WERI-Rb-1 (cell line): ENCODE data around the gene PDE4C.

ENCODE experiments used
- DNase-seq: peaks from one replicate; pipeline ENCODE4 v3.0.0-alpha.2; 2020
- H3K27ac ChIP-seq: fragments of 250-450 bp; sonication (Bioruptor Pico); 2 replicates; pipeline ENCODE4 v1.5.1; 2020; ENCODE audit warnings: mild to moderate bottlenecking, moderate library complexity
- H3K27me3 ChIP-seq: fragments of 250-450 bp; sonication (Bioruptor Pico); 2 replicates; pipeline ENCODE4 v1.5.1; 2021; ENCODE audit warnings: mild to moderate bottlenecking, low read depth, moderate library complexity; ENCODE audit not compliant: insufficient read depth, severe bottlenecking
- H3K36me3 ChIP-seq: fragments of 250-450 bp; sonication (Bioruptor Pico); 2 replicates; pipeline ENCODE4 v1.5.1; 2020; ENCODE audit warnings: mild to moderate bottlenecking, moderate library complexity
- H3K4me3 ChIP-seq: 2 replicates; pipeline ENCODE4 v1.5.1; 2011; ENCODE audit warnings: low read depth, mild to moderate bottlenecking, control low read depth, low read length
- H3K9me3 ChIP-seq: fragments of 250-450 bp; sonication (Bioruptor Pico); 2 replicates; pipeline ENCODE4 v1.5.1; 2021; ENCODE audit warnings: mild to moderate bottlenecking, moderate library complexity; ENCODE audit not compliant: severe bottlenecking
- TF ChIP-seq, protein P1 (sequence below): IDR thresholded peaks from 2 replicates; pipeline ENCODE4 v1.5.1; 2011; ENCODE audit warnings: low read depth, mild to moderate bottlenecking, control low read depth, inconsistent platforms, low read length

Gene PDE4C

DNA sequence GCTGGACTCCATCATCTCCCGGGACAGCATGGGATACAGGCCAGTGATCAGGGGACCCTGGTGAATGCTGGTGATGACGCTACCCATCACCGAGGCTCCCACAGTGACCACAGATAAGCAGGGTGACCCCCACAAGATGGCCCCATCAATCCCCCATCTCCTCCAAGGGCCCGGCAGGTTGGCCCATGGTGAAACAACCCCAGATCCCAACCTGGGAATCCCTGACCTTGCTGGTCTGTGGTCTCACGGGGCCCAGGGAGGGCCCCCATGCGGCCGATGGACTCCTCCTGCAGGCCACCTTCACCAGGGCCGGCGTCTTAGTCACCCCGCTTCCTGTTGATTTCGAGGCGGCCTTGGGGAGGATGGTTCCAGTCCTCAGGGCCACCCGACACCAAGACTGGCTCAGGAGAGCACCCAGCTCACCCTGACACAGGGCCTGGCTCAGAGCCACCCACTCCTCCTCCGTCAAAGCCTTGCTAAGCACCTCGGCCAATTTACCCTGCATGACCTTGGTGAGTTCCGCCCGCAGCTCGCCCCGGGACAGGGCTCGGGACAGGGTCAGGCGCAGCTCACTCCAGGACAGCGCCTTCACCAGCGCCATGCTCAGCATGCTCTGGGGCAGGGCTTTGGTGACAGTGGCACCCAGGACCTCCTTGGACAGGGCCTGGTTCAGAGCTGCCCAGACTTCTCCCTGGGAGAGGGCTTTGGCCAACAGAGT, 38.1 kb upstream of the PDE4C start:
- Histone ChIP-seq H3K27ac (no peak overlapping the region), H3K9me3 (no peaks in the 10 kb centered on the region)

DNA sequence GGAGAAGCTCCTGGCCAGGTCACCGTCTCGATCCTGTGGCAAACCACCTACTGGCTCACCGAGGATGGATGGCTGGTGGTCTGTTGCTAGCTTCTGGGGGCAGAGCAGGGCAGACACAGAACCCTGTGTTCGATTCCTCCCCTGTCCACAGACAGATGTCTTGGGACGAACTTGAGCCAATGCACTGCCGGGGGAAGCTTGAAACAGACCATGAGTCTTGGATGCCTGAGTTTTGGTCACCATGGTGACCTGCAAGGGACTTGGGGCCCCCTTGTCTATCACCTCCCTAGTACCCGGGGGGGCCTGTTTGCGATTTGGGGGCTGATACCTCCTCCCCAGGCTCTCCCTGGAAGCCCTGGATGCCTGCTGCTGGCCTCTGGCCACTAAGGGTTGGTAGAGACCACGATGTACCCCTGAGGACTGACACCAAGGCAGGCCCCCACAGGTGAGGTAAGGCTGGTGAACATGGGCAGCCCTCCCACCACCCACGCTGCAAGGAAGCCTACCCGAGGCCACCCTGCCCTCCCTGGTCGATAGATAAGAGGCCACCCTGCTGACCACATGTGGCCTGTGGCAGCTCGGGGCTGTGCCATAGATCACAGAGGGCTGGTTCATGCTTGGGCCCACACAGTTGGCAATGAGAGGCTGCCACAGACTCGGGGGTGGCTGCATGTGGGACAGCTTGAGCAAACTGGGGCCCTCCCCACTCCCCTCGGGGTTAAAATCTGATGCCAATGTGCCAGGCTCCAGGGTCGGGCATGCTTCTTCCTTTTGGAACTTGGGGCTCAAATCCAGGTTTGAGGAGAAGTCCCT, 37.3 kb upstream of the PDE4C start:
- Histone ChIP-seq H3K36me3 (peaks cover 30% of the 10 kb centered on the region), H3K27ac (no peak overlapping the region), H3K27me3 (no peaks in the 10 kb centered on the region), H3K4me3 (no peak overlapping the region), H3K9me3 (no peaks in the 10 kb centered on the region)
- TF ChIP-seq, protein P1, sequence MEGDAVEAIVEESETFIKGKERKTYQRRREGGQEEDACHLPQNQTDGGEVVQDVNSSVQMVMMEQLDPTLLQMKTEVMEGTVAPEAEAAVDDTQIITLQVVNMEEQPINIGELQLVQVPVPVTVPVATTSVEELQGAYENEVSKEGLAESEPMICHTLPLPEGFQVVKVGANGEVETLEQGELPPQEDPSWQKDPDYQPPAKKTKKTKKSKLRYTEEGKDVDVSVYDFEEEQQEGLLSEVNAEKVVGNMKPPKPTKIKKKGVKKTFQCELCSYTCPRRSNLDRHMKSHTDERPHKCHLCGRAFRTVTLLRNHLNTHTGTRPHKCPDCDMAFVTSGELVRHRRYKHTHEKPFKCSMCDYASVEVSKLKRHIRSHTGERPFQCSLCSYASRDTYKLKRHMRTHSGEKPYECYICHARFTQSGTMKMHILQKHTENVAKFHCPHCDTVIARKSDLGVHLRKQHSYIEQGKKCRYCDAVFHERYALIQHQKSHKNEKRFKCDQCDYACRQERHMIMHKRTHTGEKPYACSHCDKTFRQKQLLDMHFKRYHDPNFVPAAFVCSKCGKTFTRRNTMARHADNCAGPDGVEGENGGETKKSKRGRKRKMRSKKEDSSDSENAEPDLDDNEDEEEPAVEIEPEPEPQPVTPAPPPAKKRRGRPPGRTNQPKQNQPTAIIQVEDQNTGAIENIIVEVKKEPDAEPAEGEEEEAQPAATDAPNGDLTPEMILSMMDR, result no peak
- DNase-seq, result no peak

More for the DNA sequence above, 38.1 kb upstream of the PDE4C start:
- Histone ChIP-seq H3K36me3 (peaks cover 30% of the 10 kb centered on the region), H3K4me3 (no peak overlapping the region), H3K27me3 (no peaks in the 10 kb centered on the region)
- TF ChIP-seq, protein P1, result no peak
- no peak for DNase-seq

GRCh38 chr19:18262917-18263316, 36.7 kb upstream of the PDE4C start:
- TF ChIP-seq, protein P1, result no peak
- Histone ChIP-seq H3K4me3 (no peak overlapping the region), H3K27ac (no peak overlapping the region), H3K27me3 (no peaks in the 10 kb centered on the region), H3K9me3 (no peaks in the 10 kb centered on the region), H3K36me3 (peaks cover 24% of the 10 kb centered on the region)
- DNase-seq, result no peak

- no peak for DNase-seq
- H3K36me3 ChIP-seq, result peaks cover 22% of the 10 kb centered on the region
Measured at GRCh38 chr19:18262144-18262543, 35.9 kb upstream of the PDE4C start.

DNA sequence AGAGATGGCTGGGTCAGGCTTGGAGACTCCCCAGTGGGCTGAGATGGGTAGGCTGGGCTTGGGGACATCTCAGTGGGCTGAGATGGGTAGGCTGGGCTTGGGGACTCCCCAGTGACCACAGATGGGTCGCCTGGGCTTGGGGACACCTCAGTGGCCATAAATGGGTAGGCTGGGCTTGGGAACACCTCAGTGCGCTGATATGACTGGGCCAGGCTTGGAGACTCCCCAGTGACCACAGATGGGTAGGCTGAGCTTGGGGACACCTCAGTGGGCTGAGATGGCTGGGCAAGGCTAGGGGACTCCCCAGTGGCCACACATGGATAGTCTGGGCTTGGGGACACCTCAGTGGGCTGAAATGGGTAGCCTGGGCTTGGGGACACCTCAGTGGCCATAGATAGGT, 35.2 kb upstream of the PDE4C start:
- Histone ChIP-seq H3K4me3 (no peak overlapping the region), H3K36me3 (peaks cover 16% of the 10 kb centered on the region), H3K9me3 (no peaks in the 10 kb centered on the region), H3K27me3 (no peaks in the 10 kb centered on the region), H3K27ac (no peak overlapping the region)
- TF ChIP-seq, protein P1, result no peak
- DNase-seq, result no peak

More at GRCh38 chr19:18262144-18262543, 35.9 kb upstream of the PDE4C start:
- TF ChIP-seq, protein P1, result no peak
- Histone ChIP-seq H3K27ac (no peak overlapping the region), H3K9me3 (no peaks in the 10 kb centered on the region), H3K27me3 (no peaks in the 10 kb centered on the region), H3K4me3 (no peak overlapping the region)
